Activated CD4-positive, CD25-positive, alpha-beta regulatory T cell treated with anti-CD3 and anti-CD28 coated beads, Interleukin-2, amount 50 U/mL, for 72 hours (primary cell): ENCODE results near the gene SEPTIN2.
"Not testable (repeated sequence)": the region's sequence is repeated elsewhere in the genome, so short reads cannot be mapped to it uniquely, and the experiment has no call there.

Source experiments
- DNase-seq: peaks from one replicate; pipeline ENCODE4 v3.0.0; 2021

The SEPTIN2 gene

DNA sequence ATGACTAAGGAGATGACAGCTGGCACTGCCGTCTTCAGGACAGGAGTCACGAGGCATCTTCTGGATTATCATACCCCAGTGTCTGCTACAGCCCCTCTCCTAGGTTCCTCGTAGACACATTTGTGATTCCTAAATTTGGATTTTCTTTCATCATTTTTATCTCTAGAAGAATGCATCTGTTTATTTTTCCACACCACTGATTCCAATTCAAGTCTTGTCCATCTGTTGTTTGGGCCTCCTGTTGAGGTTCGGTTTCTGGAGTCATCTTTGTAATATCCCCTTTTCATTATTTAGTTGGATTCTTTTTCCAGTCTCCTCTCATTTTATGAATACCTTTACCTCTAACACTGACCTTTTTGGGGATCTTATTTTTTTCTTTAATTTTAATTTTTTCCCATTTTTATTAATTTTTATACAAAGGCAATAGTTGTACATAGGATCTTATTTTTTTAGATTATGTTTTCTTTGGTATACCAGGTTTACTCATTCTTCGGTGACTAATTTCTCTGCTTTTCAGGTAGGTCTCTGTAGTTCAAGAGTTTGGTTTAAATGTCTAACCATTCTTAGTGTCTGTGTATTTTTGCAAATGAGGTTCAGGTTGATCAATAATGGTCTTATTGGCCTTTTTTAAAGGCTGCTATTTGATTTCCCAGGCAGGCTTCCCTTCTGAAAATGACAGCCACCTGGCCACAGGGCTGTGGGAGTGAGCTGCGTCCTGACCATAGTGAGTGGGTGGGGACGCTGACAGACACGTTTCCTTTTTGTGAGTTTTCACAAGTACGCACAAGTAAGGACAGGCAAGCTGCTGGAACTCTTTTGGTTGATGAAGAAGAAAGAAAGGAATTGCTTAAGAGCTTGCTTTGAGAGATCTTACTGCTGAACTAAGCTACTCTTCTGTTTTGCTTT is 74.8 kb downstream of the SEPTIN2 start:
- DNase-seq, result no peak

DNA sequence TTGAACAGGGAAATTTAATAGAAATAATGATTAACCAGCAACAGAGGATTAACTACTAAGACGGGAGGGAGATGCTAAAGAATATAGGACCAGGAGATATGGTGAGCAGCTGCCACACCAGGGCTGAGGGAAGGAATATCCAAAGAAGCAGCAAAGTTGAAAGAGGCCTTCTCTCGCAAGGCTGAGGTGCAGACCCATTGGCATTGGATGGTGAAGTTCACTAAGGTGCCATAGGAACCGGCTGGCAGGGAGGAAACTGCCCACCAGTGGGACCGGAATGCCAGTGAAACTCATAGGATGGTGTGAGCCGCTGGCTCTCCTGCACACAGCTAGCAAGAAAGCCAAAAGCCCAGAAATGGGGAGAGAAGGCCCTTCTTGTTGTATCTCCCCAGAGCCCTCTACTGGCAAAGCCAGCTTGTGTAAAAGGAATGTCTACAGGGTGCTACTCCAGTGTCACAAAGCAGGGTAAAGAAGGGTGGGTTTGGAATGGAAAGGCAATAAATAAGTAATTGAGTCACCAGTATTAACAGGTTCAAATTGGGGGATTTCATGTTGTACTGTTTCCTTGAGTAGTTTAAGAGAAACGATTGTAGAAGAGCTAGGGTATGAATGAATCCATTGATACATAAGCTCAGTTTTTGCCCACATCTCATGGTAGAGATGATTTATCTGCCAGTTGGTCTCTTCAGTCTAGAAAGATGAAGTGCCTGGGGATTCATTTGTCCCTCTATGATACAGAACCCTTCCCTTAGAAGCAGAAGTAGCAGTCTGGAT is 76.4 kb downstream of the SEPTIN2 start:
- DNase-seq, result no peak

DNA sequence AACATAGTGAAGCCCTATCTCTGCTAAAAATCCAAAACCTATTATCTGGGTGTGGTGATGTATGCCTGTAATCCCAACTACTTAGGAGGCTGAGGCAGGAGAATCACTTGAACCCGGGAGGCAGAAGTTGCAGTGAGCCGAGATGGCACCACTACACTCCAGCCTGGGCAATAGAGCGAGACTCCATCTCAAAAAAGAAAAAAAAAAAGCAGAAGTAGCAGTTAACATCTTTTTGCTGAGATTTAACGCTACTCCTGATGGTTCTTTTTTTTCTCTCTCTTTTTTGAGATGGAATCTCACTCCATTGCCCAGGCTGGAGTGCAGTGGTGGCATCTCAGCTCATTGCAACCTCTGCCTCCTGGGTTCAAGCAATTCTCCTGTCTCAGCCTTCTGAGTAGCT is 77.0 kb downstream of the SEPTIN2 start:
- not testable (repeated sequence) for DNase-seq

DNA sequence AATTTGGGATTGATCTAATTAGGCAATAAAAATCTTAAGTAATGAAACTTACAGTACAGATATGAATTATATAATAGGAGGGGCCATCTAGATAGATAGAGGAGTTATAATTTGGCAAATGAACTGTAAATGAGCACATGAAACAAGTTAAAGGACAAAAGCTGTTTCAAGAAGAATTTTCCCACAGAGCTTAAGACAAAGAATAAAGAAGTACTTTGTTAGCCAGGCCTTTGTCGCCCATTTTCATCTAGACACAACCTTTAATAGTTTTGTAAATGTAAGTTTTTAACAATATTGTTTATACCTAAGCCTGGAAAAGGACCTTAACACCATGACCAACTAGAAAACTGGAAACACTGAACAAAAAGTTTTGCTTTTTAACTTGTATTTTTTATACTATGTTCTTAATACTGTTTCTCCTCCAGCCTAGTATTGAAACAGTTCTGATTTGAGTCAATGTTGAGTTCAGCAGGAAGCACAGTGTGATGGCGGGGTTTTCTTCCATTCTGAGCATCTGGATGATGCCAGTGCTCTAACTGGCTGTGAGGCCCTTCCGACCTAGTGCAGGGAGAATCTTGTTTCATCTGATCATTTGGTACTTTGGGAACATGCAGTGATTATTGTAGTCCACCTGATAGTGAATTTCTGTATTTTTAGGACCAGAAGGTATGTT is 77.9 kb downstream of the SEPTIN2 start:
- no peak for DNase-seq

DNA sequence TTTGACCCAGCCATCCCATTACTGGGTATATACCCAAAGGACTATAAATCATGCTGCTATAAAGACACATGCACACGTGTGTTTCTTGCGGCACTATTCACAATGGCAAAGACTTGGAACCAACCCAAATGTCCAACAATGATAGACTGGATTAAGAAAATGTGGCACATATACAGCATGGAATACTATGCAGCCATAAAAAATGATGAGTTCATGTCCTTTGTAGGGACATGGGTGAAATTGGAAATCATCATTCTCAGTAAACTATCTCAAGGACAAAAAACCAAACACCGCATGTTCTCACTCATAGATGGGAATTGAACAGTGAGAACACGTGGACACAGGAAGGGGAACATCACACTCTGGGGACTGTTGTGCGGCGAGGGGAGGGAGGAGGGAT is 81.1 kb downstream of the SEPTIN2 start:
- not testable (repeated sequence) for DNase-seq

DNA sequence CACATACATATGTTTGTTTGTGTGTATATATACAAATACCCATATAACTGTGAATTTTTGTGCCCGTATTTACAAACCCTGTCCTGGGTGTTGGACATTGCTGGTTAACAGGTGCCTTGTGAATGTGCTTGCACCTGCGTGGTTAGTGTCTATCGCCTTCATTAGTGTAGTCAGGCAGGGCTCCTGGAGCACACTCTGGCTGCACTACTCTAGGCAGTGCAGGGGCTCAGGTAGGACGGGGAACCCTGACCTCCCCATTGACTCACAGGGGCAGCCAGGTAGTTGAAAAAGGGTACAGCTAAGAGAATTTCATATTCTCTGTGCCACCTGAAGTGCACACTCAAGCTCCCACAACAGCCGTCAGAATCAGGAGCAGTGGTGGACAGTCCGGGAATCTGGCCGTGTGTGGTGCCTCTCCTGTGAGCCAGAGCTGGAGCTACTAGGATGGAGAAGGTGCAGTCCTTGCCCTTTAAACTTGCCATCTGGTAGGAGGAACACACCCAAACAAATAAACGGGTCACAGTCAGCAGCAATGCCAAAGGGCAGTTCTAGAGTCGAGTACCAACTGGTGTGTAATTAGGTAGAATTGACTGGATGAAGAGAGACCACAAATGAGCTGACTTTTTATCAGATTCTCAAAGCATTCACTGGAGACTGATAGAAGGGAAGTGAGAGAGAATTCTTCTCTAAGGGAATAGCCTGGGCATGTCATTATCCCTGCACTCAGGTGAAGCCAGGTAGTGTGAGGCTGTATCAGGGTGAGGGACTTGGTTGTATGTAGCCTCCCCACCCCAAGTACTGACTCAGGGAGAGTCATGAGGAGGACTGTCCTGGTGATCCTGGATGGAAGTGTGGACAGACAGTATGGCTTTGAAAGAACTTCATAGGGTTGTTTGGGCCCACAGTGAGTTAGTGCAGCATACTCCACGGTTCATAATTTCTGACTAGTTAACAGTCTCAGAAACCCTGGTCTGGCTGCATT is 84.5 kb downstream of the SEPTIN2 start:
- DNase-seq, result no peak
